Activated CD8-positive, alpha-beta memory T cell treated with anti-CD3 and anti-CD28 coated beads for 1 hour (primary cell): Measurements from ENCODE around the gene RNF14.
"Not testable (repeated sequence)": the region's sequence is repeated elsewhere in the genome, so short reads cannot be mapped to it uniquely, and the experiment has no call there.

Source experiments
- DNase-seq, 2 donors: peaks; one replicate each; pipeline ENCODE4 v3.0.0-alpha.2; 2020; ENCODE audit warnings: low read depth in 1 of 2; ENCODE audit errors: extremely low read depth in 1 of 2

The RNF14 gene

DNA sequence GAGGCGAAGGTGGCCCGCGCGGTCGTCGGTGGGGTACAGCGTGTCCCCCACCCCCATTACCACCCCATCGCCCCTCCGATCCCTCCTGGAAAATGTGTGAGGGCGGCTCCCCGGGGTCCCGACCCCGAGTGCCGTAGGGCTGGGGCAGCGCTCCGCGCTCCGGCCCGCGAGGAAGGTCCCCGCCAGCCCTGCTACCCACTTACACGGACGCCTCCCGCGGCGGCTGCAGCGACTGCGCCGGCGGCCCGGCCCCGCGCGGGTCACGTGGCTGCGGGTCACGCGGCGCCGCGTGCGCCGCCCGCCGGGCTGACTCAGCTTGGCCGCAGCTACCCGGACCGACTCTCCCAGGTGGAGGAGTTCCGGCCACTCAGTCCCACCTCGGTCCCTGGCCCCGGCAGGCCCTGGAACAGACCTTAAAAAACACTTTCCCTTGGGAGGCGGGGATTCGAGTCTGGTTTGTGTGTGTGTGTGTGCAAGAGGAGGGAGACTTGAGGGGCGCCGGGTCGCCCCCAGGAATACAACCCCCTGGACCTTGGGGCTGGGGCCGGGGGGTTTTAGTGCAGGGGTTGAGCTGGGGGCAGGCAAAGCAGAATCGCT, 44.0 kb downstream of the RNF14 start, which contains the start of gene GNPDA1:
TSS of gene GNPDA1 (minus strand) at position 236 of the 597 bp plus-strand sequence. CDS start 992 bp downstream, outside the sequence.
- peak in 1 of 2 donors; percentile 52 for DNase-seq

DNA sequence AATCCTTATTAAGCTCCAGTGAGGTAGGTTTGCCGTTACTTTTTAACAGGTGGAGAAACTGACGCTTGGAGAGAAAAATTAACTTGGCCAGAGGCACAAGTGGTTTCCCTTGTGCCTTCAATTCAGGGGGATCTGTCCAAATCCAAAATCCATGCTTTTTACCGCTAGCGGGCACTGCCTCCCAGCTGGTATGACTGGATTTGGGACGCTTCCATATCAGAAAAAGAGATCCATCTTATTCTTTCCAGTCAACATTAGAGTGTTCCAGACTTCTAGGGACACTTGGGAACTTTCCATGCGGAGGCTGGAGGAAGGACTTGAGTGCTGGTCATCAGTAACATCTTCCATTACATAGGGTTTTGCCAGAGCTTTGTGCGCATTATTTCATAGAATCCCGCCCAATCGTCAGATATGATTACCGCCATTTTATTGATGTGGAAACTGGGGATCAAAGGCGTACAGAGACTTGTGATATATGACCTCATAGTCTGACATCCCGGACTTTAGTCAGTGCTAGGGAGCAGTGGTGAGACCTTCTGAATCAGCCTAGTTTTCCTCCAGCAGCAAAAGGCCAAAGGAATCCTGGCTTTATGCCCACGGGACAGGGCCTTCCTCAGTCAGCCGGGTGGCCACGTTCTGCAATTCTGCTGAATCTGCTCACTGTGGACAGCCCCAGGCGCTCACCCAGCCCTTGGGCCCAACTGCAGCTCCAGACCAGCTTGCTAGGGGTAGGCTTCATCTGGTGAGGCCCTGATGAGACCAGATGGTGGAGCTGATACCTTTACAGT, 45.0 kb downstream of the RNF14 start:
- DNase-seq = no peak

DNA sequence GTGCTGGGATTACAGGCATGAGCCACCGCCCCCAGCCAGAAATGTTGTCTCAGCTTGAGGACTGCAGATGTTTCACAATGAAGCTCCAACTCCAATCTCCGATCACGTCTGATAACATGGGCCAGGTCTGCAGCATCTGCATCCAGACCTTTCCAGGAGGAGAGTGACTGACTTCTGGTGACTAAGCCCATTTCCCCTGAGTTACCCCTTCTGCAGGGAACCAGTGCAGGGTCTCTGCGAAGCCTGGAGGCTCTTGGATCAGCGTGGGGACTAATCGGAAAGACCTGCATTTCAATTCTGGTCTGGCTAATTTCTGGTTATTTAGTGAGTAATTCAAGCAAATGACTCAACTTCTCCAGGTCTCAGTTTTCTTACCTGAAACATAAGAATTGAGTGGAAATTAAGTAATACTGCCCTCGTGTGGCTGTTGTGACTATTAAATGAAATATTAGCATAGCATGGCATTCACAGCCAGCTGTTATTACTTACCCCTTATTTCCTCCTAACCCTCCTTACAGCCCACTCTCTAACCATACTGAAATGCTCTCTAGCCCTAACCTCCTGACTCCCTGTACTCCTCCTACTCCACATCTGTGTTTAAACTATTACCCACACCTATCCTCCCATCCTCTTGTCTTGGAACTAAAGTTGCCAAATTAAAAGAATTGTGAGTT, 46.1 kb downstream of the RNF14 start:
- DNase-seq = no peak

DNA sequence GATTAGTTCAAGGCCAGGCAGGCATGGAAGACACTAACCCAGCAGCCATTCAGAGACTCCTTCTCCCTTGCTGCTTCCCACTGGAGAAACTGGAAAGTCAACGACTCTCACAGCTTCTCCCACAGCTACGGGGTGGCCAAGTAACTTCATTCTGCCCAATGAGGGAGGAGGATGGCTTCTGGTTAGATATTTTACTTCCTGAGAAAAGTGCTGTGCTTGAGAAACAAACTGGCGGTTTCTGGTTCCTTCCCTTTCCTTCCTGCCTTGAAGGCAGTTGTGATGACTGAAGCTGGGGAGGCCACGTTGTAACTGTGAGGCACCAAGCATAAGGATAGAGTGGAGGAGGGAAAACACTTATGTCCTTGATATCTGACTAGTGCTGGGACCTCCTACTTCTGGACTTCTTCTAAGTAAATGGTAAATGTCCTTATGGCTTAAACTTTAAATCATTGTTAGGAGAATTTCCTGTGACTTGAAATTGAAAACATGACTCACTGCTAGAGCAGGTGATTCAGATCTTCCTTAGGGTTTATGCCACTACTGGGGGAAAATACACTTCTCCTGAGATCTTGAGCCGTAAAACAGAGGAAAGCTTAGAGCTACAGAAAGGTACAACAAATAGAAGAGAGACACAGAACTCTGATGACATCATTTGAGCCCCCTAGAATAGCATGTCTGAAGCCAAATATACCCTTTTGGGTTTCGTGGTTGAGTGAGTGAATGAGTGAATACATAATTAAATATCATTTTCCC, 47.1 kb downstream of the RNF14 start:
- DNase-seq = peak in 1 of 2 donors; percentile 12

DNA sequence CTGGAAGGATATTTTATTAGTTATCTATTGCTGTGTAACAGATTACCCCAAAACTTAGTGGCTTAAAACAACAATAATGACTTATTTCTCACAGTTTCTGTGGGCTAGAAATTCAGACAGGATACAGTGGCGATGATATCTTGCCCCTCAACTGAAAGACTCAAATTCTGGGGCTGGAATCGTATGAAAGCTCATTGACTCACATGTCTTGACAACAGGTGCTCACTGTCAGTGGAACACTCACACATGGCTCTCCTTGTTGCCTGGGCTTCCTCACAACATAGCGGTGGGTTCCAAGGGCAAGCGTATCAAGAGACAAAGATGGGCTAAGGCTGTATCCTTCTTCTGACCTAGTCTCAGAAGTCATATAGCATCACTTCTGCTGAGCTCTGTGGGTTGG, 47.7 kb downstream of the RNF14 start:
- DNase-seq = no peak

DNA sequence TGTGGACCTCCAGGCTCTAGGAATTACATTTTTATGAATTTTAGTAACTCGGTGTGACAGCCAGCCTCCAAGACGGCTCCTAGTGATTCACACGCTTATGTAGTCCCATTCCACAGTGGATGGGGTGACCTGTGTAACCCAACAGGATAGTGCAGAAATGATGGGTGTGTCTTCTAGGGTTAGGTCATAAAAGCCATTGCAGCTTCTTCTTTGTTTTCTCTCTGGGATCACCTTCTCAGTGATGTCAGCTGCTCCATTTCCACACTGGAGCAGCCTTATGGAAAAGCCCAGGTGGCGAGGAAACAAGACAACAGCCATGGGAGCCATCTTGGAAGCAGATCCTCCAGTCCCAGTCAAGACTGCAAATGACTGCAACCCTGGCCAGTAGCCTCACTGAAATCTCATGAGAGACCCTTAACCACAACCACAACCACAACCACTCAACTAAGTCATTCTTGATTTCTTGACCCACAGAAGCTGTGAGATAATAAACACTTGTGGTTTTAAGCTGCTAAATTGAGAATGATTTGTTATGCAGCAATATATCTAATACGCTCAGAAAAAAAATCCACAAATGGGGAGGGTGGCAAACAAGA, 49.0 kb downstream of the RNF14 start:
- no peak for DNase-seq

DNA sequence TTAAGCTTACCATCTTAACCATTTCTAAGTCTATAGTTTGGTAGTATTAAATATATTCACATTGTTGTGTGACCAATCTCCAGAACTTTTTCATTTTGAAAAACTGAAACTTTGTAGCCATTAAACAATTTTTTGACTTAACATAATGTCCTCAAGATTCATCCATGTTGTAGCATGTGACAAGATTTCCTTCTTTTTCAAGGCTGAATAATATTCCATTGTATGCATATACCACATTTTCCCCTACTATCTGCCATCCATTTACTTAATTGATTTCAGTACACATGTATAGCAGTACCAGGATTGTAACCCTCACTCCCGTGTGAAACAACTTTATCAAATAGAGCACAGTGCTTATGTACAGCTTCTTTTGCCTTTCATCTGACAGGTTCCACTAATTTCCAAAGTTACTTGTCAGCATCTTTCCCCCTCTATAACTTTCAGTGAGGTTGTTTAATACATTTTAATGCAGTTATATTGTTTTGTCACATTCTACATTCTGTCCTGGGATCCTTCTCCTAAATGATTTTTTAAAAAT, 51.3 kb downstream of the RNF14 start:
- no peak for DNase-seq

DNA sequence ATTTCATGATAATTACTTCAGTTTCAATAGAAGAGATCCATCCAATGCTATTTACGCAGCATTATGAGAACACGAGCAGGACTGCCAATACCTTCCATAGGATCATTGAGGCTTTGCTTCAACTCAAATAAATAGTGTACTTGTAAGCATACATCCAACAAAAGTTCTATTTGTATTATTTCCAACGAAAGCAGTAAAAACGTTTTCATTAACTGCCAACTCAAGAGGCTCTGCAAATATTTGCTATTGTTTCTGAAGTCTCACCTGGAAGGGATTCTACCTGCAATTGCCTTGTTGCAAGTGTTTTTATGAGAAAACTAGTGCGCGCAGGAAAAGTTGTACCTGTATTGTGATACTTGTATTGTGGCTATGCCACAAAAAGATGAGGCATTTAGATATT, 54.9 kb downstream of the RNF14 start:
- no peak for DNase-seq

DNA sequence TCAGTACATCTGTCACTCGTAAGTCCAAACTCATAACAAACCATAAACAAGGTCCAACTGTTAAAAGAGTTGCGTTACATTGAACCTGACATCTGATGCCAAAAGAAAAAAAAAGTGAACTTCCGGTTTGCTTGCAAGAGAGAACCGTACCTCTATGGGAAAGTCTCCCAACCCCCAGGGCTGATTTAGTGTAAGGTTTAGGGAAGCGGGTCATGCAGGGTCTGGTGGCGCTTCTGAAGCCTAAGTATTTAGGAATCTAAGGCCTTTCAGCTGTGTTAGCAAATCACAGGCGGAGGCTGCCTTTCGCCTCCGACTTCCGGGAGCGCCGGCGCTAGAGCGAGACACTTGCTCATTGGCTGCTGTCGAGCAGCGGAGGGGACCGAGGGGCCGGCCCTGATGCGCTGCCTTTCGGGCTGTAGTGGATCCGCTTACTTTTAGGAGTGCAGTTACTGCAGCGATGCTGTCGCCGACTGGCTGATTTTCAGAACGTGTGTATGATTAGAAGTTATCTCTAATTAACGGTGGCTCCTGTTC, 55.9 kb downstream of the RNF14 start:
- DNase-seq = peak; percentile 55 to 72

DNA sequence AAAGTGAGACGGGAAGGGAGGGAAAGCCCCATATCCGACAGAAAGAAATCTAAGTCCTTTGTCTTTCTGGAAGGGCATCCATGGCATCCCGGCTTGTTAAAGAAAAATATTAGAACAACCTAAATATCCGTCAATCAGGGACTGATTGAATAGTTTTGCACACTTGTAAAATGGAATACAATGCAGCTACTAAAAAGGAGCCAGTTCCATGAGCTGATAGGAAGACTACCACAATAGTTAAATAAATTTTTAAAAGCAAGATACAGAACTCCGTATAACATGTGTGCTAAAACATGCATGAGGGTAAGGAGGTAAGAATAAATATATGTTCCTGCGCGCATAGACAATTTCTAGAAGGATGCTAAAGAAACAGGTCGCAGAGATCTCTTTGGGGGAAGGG, 56.7 kb downstream of the RNF14 start:
- no peak for DNase-seq

DNA sequence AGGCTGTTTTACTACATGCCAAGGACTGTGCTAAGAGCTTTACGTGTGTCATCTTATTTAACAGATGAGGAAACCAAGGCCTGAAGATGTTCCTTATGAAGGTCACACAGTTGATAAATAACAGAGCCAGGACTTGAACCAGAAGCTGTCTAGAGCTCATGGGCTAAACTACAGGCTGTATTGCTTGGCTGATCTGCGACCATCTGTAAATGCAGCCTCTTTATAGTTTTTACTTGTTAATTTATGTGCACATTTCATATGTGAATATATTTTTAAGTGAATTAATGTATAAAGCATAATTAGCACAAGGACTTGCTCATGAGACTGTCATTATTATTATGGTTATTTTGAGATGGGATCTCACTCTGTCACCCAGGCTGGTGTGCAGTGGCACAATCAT, 63.2 kb downstream of the RNF14 start:
- DNase-seq = no peak

DNA sequence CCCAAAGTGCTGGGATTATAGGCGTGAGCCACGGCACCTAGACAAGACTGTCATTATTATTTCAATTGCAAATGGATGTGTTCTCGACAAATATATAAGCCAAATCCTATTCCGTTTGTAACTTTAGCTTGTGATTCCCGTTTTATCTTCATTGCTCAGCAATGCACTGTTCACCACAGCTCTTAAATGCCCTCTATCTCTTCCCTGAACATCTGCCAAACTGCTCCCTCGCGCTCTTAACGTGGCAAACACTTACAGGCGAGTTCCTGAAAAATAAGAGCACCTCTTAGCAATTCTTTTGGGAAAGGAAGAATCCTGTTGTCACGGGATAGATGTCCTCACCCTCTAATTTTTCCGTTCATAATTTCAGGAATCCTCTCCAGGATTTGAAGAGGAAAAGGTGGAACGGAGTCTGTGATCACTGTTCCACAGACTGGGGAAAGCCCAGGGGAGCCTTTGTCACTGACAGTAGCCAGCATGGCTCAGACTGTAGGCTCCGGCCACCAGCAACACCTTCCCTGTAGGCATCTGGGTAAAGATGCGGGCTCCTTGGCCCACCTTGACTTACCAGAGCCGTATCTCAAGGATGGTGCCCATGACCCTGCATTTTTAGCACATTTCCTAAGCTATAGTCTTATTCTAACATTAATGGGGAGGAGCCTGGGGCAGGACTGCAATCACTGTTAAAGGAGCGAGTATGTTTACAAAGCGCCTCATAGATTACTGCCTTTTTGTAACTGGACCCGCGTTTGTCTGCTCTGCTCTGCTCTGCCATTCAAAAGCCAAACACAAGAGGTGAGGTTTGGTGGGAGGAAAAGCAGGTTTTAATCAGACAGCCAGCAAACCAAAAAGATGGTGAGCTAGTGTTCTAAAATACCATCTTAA, 64.1 kb downstream of the RNF14 start:
- DNase-seq = no peak

DNA sequence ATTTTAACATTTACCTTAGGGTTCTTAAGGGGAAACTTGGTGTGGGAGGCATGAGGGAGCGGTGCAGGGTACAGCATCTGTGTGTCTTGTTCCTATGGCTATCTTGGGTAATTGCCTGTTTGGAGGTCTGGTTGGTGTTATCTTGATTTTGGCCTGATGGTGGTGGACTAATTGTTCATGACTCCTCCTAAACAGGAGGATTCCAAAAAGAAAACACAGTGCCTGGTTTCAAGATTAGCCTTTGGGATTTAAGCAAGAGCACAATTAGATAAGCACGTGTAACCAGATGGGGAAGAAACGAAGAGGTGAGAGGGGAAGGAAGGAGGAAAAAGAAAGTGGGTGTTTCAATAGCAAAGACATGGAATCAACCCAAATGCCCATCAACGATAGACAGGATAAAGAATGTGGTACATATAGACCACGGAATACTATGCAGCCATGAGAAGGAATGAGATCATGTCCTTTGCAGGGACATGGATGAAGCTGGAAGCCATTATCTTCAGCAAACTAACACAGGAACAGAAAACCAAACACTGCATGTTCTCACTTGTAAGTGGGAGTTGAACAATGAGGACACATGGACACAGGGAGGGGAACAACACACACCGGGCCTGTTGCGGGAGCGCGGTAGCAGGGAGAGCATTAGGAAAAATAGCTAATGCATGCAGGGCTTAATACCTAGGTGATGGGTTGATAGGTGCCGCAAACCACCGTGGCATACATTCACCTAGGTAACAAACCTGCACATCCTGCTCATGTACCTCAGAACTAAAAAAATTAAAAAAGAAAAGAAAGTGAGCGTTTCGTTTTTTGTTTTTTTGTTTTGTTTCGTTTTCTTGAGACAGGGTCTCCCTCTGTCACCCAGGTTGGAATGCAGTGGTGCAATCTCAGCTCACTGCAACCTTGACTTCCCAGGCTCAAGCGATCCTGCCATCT, 65.0 kb downstream of the RNF14 start:
- not testable (repeated sequence) for DNase-seq

DNA sequence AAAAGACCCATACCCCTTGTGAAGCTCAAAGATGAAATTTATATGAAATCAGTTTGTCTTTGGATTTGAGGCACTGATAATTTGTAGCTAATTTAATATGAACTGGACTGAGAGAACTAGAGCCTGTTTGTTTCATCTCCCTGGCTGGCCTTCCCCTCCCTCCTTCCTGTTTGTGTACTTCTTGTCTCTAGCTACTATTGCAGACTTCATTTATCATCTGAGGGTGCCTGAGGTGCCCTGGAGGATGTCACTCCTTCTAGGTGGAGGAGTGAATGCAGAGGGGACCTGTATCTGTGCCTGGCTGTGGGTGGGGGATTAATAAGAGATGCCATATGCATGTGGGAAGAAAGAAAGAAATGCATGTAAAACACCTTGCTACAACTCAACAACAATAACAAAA, 66.1 kb downstream of the RNF14 start:
- no peak for DNase-seq

DNA sequence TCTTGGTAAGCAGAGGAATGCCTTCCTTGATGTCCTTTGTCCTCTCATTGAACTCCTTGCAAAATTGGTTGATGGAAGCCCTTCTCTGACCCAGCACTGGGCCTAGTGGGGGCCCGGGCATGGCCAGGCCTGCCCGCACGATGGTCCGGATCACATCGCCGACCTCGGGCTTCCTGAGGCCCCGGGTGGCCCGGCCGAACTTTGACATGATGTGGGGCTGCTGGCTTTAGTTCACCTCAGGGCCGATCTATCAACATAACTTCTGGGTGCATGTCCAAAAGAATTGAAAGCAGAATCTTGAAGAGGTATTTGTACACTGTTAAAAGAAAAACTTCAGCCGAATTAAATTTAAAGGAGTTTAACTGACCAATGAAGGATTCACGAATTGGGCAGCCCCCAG, 68.0 kb downstream of the RNF14 start:
- no peak for DNase-seq

DNA sequence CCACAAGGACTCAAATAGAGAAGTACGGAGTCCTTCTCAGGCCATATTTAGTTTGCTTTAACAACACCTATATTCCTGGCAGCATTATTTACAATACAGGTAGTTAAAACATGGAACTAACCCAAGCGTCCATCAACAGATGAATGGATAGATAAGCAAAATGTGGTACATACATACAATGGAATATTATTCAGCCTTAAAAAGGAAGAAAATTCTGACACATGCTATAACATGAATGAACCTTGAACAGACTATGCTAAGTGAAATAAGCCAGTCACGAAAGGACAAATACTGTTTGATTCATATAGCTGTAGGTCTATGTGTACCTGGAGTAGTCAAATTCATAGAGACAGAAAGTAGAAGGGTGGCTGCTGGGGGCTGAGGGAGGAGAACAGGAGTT, 68.7 kb downstream of the RNF14 start:
- DNase-seq = not testable (repeated sequence)

DNA sequence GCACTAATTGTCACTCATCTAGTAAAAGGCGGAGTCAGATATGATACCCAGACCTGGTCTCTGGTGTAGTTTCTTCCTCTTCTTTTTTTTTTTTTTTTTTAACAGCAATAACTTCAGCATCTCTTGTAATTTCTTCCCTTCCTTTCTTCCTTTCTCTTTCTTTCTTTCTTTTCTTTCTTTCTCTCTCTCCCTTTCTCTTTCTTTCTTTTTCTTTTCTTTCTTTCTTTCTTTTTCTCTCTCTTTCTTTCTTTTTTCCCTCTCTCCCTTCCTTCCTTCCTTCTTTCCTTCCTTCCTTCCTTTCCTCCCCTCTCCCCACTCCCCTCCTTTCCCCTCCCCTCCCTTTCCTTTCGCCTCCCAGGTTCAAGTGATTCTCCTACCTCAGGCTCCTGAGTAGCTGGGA, 69.8 kb downstream of the RNF14 start:
- no peak for DNase-seq
